ENCODE data around the gene ACIN1. TPM values are rescaled to one million over a fixed set of nuclear protein-coding genes. Genes with fewer than 3 reads are reported as not detected.

Gene ACIN1
- total and polyA plus RNA-seq, 10 of the 15 experiments (the other 5 are each of a cell fraction or from before 2014, with no cell fraction given): 4.3 to 148 (median 93.4) TPM

DNA sequence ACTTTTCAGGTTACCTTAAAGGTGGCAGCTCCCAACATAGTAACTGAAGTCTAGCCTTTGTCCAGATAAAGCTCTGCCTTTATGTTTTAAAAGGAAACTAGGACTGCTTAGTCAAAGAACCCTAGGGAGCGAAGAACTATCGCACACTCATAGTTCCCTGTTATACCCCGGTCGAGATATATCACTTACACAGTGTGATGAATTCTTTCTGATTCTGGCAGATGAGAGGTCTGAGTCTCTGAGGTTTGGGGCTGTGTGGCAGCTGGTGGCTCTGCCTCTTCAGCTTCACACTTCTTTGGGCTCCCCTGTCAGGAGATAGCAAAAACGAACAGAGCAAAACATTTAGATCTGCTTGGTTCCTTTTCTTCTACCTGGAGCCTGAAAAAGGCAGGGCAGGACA is 17.0 kb downstream of the ACIN1 start:
- Histone ChIP-seq H3K27me3 (replicated peaks in 1 of 2; ENCODE audit: control insufficient read depth in 2 of 2, insufficient read depth in 2 of 2, low read length in 1 of 2) (no peaks in the 10 kb centered on the region), H3K36me3 (ENCODE audit: control insufficient read depth in 2 of 2, insufficient read depth in 2 of 2, low read length in 1 of 2) (peaks cover 25 to 58% of the 10 kb centered on the region in 2 experiments), H3K4me2 (ENCODE audit: control insufficient read depth, insufficient read depth) (no peak overlapping the region), H3K4me3 (no peak overlapping the region), H3K4me1 (ENCODE audit: control insufficient read depth, insufficient read depth, low read length) (no peaks in the 10 kb centered on the region), H4K20me1 (ENCODE audit: control insufficient read depth, insufficient read depth) (no peaks in the 10 kb centered on the region), H3K9ac (ENCODE audit: control insufficient read depth, insufficient read depth, low read length) (no peak overlapping the region), H3K27ac (ENCODE audit: control insufficient read depth, insufficient read depth) (no peak overlapping the region), H3K9me3 (replicated peaks; ENCODE audit: control insufficient read depth, insufficient read depth, low read length) (no peaks in the 10 kb centered on the region), H2AFZ (ENCODE audit: control insufficient read depth, low read depth, low read length) (no peak overlapping the region), H3K79me2 (ENCODE audit: control insufficient read depth, insufficient read depth, low read length) (no peaks in the 10 kb centered on the region)
- no TSS peak for BruUV-seq (replicated peaks)
- no peak for TF ChIP-seq SMARCA5 (IDR thresholded peaks at IDR 0.05)
- TF ChIP-seq ZNF274 (IDR thresholded peaks at IDR 0.05; ENCODE audit: insufficient read depth, insufficient read length): no peak
- no peak for TF ChIP-seq EED (IDR thresholded peaks at IDR 0.05; ENCODE audit: low read depth)
- TF ChIP-seq ATF7 (IDR thresholded peaks at IDR 0.05; ENCODE audit: low read depth): no peak
- no peak for TF ChIP-seq CHD1 (IDR thresholded peaks at IDR 0.05; ENCODE audit: low read depth, low read length)
- TF ChIP-seq MYB (IDR thresholded peaks at IDR 0.05; ENCODE audit: borderline replicate concordance, low read depth, low read length): no peak
- no peak for TF ChIP-seq HCFC1 (IDR thresholded peaks at IDR 0.05; ENCODE audit: low read length)
- no peak for TF ChIP-seq KLF5 (IDR thresholded peaks at IDR 0.05; ENCODE audit: partially characterized antibody)
- TF ChIP-seq POLR2A (IDR thresholded peaks at IDR 0.05; ENCODE audit: low read depth, low read length): no peak
- TF ChIP-seq POLR2AphosphoS2 (IDR thresholded peaks at IDR 0.05; ENCODE audit: low read depth, low read length): no peak
- no peak for TF ChIP-seq TCF12 (IDR thresholded peaks at IDR 0.05; ENCODE audit: low read depth, low read length)
- no peak for TF ChIP-seq MTA2 (IDR thresholded peaks at IDR 0.05; ENCODE audit: low read depth)
- no peak for TF ChIP-seq RBBP5 (conservative IDR thresholded peaks at IDR 0.05)
- TF ChIP-seq MAX (IDR thresholded peaks at IDR 0.05; ENCODE audit: low read depth, low read length): no peak
- ChIA-PET CTCF (interaction anchor here (0.8 to 7.5 kb wide), 23 partner anchors 8 to 260 kb away, joined by 3 to 80 read pairs (median 7); partner anchors contain the start of genes ACIN1, AJUBA, C14orf119 and PRMT5), RAD21 (ENCODE audit: unreplicated experiment) (interaction anchor here (1.1 to 3.2 kb wide), 5 partner anchors 10 to 105 kb away, joined by 3 to 19 read pairs (median 9); partner anchors contain the start of genes ACIN1 and C14orf119), SMC1A (ENCODE audit: uncharacterized antibody, unreplicated experiment) (interaction anchor here (0.9 to 2.6 kb wide), 11 partner anchors 9 to 104 kb away, joined by 3 to 15 read pairs (median 5); partner anchors contain the start of genes ACIN1, C14orf119 and CDH24), POLR2A (interaction anchor here (1.5 kb wide), 2 partner anchors 9 to 17 kb away, joined by 4 to 6 read pairs; partner anchors contain the start of genes ACIN1 and C14orf119)
- intact Hi-C loops (cut with micrococcal nuclease; ENCODE audit: unreplicated experiment): no loop called here
- 78% methylated on average over 5 of the region's 5 CpGs for WGBS (ENCODE audit: insufficient coverage, insufficient replicate concordance, low lambda C conversion rate, missing lambda C conversion rate)
- ATAC-seq: no peak
- in situ Hi-C loops (cut with MboI): no loop called here
- no peak for FAIRE-seq
- no peak for DNase-seq (ENCODE audit: low read depth, low spot score)

All from GM12878 (cell line).